Gastrocnemius medialis (tissue), 4 donors: Measurements from ENCODE around the gene SHISAL2B. TPM values are rescaled to one million over a fixed set of nuclear protein-coding genes. Genes with fewer than 3 reads are reported as not detected.

Experiments used
- ATAC-seq, 2 donors: fragments of 150-250 bp; one replicate each; pipeline ENCODE4 v1.9.1; 2016
- DNase-seq, 2 donors: peaks; one replicate each; pipeline ENCODE4 v3.0.0-alpha.2; 2019
- H3K27ac ChIP-seq, 4 donors: fragments of 200-600 bp; sonication (generic); 1 replicate in 1 of 4; 2 replicates in 3 of 4; pipeline ENCODE4 v1.5.1; 2016 to 2018; ENCODE audit warnings: mild to moderate bottlenecking in 2 of 4, moderate library complexity in 1 of 4
- H3K27me3 ChIP-seq, 3 donors: fragments of 200-600 bp; sonication (generic) in 2 of 3; 1 replicate in 1 of 3; 2 replicates in 2 of 3; pipeline versions ENCODE4 v1.5.1 to v1.6.0; 2016 to 2019; ENCODE audit warnings: mild to moderate bottlenecking in 1 of 3, moderate library complexity in 1 of 3
- H3K36me3 ChIP-seq, 2 donors: fragments of 200-600 bp; sonication (generic) in 1 of 2; one replicate each; pipeline ENCODE4 v1.5.1; 2017 to 2018
- H3K4me1 ChIP-seq, 2 donors: fragments of 200-600 bp; sonication (generic) in 1 of 2; one replicate each; pipeline ENCODE4 v1.5.1; 2016 to 2017; ENCODE audit warnings: mild to moderate bottlenecking in 2 of 2
- H3K4me3 ChIP-seq, 4 donors: fragments of 200-600 bp; sonication (generic) in 3 of 4; 1 replicate in 1 of 4; 2 replicates in 3 of 4; pipeline ENCODE4 v1.5.1; 2016 to 2019; ENCODE audit warnings: mild to moderate bottlenecking in 2 of 4
- H3K9me3 ChIP-seq, 3 donors: fragments of 200-600 bp; sonication (generic) in 2 of 3; 1 replicate in 1 of 3; 2 replicates in 2 of 3; pipeline ENCODE4 v1.5.1; 2016 to 2019
- POLR2A ChIP-seq, 2 donors: fragments of 450-650 bp; IDR thresholded peaks; one replicate each; pipeline ENCODE4 v1.6.1; 2017; ENCODE audit warnings: antibody characterized with exemption in 2 of 2, mild to moderate bottlenecking in 2 of 2, moderate library complexity in 2 of 2
- in situ Hi-C, 4 donors: fragments of 200-750 bp; cut with MboI; loops; one replicate each; pipeline versions ENCODE4 v1.15.0 to v1.8.0; 2017; ENCODE audit warnings: low sequenced_read_pairs in 4 of 4
- intact Hi-C: fragments of 100-400 bp; cut with DNase I; formaldehyde crosslinking; loops from one replicate; pipeline ENCODE4 v1.15.1; 2023; ENCODE audit warnings: low total_unique reads
- total RNA-seq, 4 donors: library from RNA; depleted of rRNA; stranded (reverse); fragments of >200 nt; gene quantifications; one replicate each; pipeline versions ENCODE4 v1.1.0 to v1.2.3, GENCODE V29; 2016
- TF ChIP-seq, protein P1 (sequence below), 5 experiments: fragments of 450-650 bp in 3 of 5; fragments of 200-600 bp in 2 of 5; sonication (generic) in 2 of 5; IDR thresholded peaks in 4 of 5; conservative IDR thresholded peaks in 1 of 5; 1 replicate in 4 of 5; 2 replicates in 1 of 5; pipeline ENCODE4 v1.5.1; 2016 to 2019; ENCODE audit warnings: antibody characterized with exemption in 5 of 5, mild to moderate bottlenecking in 3 of 5, moderate library complexity in 3 of 5

SHISAL2B gene
- total RNA-seq, 4 donors from 2014 or later: not detected

DNA sequence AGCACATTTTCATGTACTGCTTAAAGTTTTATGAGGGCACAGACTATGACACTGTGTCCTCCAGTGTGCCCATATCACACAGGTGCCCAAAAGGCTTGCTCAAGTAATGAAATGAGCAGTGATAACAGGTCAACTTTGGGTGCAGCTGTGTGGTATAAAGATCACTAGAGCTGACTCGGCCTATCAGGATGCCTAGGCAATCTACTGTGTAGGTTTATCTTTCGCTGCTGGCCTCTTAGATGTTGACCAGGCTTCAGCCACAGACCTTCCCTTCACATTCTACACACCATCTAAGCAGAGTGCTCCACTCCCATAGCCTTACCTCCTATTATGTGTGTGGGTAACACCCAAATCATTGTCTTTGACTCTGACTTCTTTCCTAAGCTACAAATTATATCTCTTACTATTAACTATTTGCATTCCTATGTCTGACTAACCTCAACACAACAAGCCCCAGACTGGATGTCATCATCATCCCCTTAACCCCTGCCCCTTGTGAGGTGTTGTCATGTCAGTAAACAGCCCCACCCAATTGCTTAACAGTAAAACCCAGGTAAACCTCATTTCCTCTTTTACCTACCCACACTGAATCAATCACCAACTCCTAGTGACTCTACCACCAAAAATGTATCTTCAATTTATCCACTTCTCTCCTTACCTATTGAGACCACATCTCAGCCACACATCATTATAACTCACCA, 75.7 kb downstream of the SHISAL2B start:
- intact Hi-C loops: loop anchor here (5.0 kb wide), 1 partner anchor 129 kb away; no protein-coding TSS in a partner anchor
- DNase-seq (no peak), ATAC-seq (no peak)
- H3K27ac ChIP-seq: no peak overlapping the region
- H3K27me3 ChIP-seq: no peaks in the 10 kb centered on the region
- no peaks in the 10 kb centered on the region for H3K36me3 ChIP-seq
- no peaks in the 10 kb centered on the region for H3K9me3 ChIP-seq
- TF ChIP-seq, protein P1, sequence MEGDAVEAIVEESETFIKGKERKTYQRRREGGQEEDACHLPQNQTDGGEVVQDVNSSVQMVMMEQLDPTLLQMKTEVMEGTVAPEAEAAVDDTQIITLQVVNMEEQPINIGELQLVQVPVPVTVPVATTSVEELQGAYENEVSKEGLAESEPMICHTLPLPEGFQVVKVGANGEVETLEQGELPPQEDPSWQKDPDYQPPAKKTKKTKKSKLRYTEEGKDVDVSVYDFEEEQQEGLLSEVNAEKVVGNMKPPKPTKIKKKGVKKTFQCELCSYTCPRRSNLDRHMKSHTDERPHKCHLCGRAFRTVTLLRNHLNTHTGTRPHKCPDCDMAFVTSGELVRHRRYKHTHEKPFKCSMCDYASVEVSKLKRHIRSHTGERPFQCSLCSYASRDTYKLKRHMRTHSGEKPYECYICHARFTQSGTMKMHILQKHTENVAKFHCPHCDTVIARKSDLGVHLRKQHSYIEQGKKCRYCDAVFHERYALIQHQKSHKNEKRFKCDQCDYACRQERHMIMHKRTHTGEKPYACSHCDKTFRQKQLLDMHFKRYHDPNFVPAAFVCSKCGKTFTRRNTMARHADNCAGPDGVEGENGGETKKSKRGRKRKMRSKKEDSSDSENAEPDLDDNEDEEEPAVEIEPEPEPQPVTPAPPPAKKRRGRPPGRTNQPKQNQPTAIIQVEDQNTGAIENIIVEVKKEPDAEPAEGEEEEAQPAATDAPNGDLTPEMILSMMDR (IDR thresholded peaks at IDR 0.05 in 4 of 5, conservative IDR thresholded peaks at IDR 0.05 in 1 of 5): no peak
- TF ChIP-seq POLR2A (IDR thresholded peaks at IDR 0.05): no peak
- H3K4me3 ChIP-seq: no peak overlapping the region
- H3K4me1 ChIP-seq: peaks cover 26 to 50% of the 10 kb centered on the region in 2 donors
- in situ Hi-C loops: no loop called here

DNA sequence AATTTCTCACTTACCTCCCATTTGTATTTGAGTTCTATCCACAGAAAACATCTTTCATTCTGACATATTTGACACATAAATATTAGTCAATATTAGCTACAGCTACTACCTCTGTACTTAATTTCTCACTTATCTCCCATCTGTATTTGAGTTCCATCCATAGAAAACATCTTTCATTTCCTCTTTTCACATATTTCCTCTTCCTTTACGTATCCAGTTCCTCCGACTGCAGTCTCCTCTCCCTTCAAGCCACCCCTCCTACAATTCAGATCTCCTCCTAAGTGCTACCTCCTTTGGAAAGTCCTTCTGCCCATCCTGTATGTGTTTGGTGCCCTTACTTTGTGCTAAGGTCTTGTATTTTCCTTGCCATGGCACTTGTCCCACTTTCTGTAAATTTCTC, 76.6 kb downstream of the SHISAL2B start:
- ATAC-seq: no peak
- no peaks in the 10 kb centered on the region for H3K27me3 ChIP-seq
- peak overlapping the region in 2 of 4 donors; percentile 88 for H3K27ac ChIP-seq
- intact Hi-C loops (loop anchor here (5.0 kb wide), 1 partner anchor 130 kb away; no protein-coding TSS in a partner anchor), in situ Hi-C loops (no loop called here)
- H3K36me3 ChIP-seq: no peaks in the 10 kb centered on the region
- H3K4me3 ChIP-seq: peak overlapping the region; percentile 82 to 88 (median 83)
- H3K4me1 ChIP-seq: peaks cover 31 to 52% of the 10 kb centered on the region in 2 donors
- no peak for TF ChIP-seq POLR2A (IDR thresholded peaks at IDR 0.05)
- TF ChIP-seq, protein P1 (IDR thresholded peaks at IDR 0.05 in 4 of 5, conservative IDR thresholded peaks at IDR 0.05 in 1 of 5): no peak
- no peaks in the 10 kb centered on the region for H3K9me3 ChIP-seq
- no peak for DNase-seq

Other genes starting within 250 kb of the SHISAL2B start
- under 1 TPM; 0.10 to 0.86 (median 0.47) TPM for gene RGS7BP, start 184.5 kb upstream of the SHISAL2B start, total RNA-seq
- gene SREK1IP1, start 78.2 kb downstream of the SHISAL2B start, total RNA-seq: 1 to 10 TPM; 2.7 to 7.0 (median 3.9) TPM
- 10 to 100 TPM in 1 of 4 donors, 1 to 10 TPM in 3; 8.4 to 10.7 (median 8.6) TPM for gene CWC27, start 78.4 kb downstream of the SHISAL2B start, total RNA-seq